HEK293 (cell line): ENCODE data around the gene SYNPO2L.

ENCODE experiments used
- SP7 ChIP-seq: fragments of 450-650 bp; formaldehyde crosslinking; IDR thresholded peaks from 2 replicates; pipeline ENCODE4 v1.5.1; 2016; ENCODE audit warnings: missing biosample characterization, missing genetic modification characterization
- ZBTB7A ChIP-seq: fragments of 450-650 bp; formaldehyde crosslinking; IDR thresholded peaks from 2 replicates; pipeline ENCODE4 v1.5.1; 2016; ENCODE audit warnings: low read depth, missing biosample characterization, missing genetic modification characterization
- ZFP41 ChIP-seq: fragments of 450-650 bp; formaldehyde crosslinking; IDR thresholded peaks from 2 replicates; pipeline ENCODE4 v1.5.1; 2016; ENCODE audit warnings: missing biosample characterization, missing genetic modification characterization, borderline replicate concordance
- ZNF138 ChIP-seq: fragments of 450-650 bp; formaldehyde crosslinking; IDR thresholded peaks from 2 replicates; pipeline ENCODE4 v1.5.1; 2016; ENCODE audit warnings: missing biosample characterization, missing genetic modification characterization, borderline replicate concordance
- ZNF324 ChIP-seq: fragments of 450-650 bp; formaldehyde crosslinking; IDR thresholded peaks from 2 replicates; pipeline ENCODE4 v1.5.1; 2016; ENCODE audit warnings: missing biosample characterization, missing genetic modification characterization
- ZNF473 ChIP-seq: fragments of 450-650 bp; formaldehyde crosslinking; IDR thresholded peaks from 2 replicates; pipeline ENCODE4 v1.5.1; 2017; ENCODE audit warnings: missing biosample characterization, missing genetic modification characterization
- TF ChIP-seq, protein P1 (sequence below): fragments of 450-650 bp; formaldehyde crosslinking; IDR thresholded peaks from 2 replicates; pipeline ENCODE4 v1.5.1; 2016; ENCODE audit warnings: missing biosample characterization, missing genetic modification characterization
- TF ChIP-seq, protein P2 (sequence below): fragments of 450-650 bp; formaldehyde crosslinking; IDR thresholded peaks from 2 replicates; pipeline ENCODE4 v1.5.1; 2017; ENCODE audit warnings: missing biosample characterization, missing genetic modification characterization
- TF ChIP-seq, protein P3 (sequence below): fragments of 450-650 bp; formaldehyde crosslinking; IDR thresholded peaks from 2 replicates; pipeline ENCODE4 v1.5.1; 2016; ENCODE audit warnings: missing biosample characterization, missing genetic modification characterization
- TF ChIP-seq, protein P4 (sequence below): fragments of 450-650 bp; formaldehyde crosslinking; IDR thresholded peaks from 2 replicates; pipeline ENCODE4 v1.5.1; 2016; ENCODE audit warnings: missing biosample characterization, missing genetic modification characterization

DNA sequence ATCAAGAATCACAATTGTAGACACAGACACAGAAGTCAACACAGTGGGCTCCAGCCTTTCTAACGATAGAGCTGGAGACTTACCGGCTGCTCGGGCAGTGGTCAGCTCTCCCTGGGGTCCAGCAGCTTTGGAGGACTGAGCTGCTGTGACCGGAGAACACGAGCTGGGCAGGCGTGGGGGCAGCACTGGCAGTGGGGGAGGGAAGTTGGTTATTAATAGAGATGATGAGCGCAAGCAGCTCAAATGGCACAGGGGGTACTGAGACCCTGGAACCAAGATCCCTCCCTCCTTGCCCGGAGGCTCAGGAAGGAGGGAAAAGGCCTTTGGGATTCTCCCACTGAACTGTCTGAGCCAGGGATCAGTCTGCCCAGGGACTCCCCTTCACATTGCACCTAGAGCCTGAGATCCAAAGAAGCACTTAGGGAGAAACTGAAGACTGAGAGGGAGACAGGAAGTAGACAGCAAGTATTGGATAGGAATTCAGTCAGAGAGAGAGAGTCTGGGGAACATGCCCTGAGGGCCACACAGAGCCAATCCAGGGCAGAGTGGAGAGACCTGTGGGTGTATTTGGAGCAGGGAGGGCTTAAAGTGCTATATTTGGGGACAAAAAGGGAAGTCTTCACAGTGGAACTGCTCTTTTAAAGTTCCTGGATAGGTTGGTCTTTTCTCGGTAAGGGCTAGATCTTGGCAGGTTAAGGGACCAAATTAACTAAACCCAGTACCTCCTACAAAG, 14.3 kb downstream of the SYNPO2L start, which contains the start of gene MYOZ1:
- TF ChIP-seq, protein P1, sequence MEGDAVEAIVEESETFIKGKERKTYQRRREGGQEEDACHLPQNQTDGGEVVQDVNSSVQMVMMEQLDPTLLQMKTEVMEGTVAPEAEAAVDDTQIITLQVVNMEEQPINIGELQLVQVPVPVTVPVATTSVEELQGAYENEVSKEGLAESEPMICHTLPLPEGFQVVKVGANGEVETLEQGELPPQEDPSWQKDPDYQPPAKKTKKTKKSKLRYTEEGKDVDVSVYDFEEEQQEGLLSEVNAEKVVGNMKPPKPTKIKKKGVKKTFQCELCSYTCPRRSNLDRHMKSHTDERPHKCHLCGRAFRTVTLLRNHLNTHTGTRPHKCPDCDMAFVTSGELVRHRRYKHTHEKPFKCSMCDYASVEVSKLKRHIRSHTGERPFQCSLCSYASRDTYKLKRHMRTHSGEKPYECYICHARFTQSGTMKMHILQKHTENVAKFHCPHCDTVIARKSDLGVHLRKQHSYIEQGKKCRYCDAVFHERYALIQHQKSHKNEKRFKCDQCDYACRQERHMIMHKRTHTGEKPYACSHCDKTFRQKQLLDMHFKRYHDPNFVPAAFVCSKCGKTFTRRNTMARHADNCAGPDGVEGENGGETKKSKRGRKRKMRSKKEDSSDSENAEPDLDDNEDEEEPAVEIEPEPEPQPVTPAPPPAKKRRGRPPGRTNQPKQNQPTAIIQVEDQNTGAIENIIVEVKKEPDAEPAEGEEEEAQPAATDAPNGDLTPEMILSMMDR (tag by site-specific recombination): no peak
- no peak for TF ChIP-seq SP7 (tag by site-specific recombination)
- TF ChIP-seq, protein P2, sequence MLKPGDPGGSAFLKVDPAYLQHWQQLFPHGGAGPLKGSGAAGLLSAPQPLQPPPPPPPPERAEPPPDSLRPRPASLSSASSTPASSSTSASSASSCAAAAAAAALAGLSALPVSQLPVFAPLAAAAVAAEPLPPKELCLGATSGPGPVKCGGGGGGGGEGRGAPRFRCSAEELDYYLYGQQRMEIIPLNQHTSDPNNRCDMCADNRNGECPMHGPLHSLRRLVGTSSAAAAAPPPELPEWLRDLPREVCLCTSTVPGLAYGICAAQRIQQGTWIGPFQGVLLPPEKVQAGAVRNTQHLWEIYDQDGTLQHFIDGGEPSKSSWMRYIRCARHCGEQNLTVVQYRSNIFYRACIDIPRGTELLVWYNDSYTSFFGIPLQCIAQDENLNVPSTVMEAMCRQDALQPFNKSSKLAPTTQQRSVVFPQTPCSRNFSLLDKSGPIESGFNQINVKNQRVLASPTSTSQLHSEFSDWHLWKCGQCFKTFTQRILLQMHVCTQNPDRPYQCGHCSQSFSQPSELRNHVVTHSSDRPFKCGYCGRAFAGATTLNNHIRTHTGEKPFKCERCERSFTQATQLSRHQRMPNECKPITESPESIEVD: no peak
- TF ChIP-seq, protein P3, sequence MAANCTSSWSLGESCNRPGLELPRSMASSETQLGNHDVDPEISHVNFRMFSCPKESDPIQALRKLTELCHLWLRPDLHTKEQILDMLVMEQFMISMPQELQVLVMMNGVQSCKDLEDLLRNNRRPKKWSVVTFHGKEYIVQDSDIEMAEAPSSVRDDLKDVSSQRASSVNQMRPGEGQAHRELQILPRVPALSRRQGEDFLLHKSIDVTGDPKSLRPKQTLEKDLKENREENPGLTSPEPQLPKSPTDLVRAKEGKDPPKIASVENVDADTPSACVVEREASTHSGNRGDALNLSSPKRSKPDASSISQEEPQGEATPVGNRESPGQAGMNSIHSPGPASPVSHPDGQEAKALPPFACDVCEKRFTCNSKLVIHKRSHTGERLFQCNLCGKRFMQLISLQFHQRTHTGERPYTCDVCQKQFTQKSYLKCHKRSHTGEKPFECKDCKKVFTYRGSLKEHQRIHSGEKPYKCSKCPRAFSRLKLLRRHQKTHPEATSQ (tag by site-specific recombination): no peak
- no peak for TF ChIP-seq ZNF324 (tag by site-specific recombination)
- TF ChIP-seq, protein P4, sequence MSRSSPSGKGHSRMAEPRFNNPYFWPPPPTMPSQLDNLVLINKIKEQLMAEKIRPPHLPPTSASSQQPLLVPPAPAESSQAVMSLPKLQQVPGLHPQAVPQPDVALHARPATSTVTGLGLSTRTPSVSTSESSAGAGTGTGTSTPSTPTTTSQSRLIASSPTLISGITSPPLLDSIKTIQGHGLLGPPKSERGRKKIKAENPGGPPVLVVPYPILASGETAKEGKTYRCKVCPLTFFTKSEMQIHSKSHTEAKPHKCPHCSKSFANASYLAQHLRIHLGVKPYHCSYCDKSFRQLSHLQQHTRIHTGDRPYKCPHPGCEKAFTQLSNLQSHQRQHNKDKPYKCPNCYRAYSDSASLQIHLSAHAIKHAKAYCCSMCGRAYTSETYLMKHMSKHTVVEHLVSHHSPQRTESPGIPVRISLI: no peak
- TF ChIP-seq ZNF138 (tag by site-specific recombination): no peak
- no peak for TF ChIP-seq ZBTB7A (tag by site-specific recombination)
- no peak for TF ChIP-seq ZFP41 (tag by site-specific recombination)
- no peak for TF ChIP-seq ZNF473 (tag by site-specific recombination)
